ENCODE measurements around the gene RNF149.
"Not testable (repeated sequence)": the region's sequence is repeated elsewhere in the genome, so short reads cannot be mapped to it uniquely, and the experiment has no call there.

The RNF149 gene

GRCh38 chr2:101330253-101330933, 21.9 kb upstream of the RNF149 start:
- DNase-seq, result no peak

- DNase-seq, result no peak
These were observed 20.5 kb upstream of the RNF149 start for GRCh38 chr2:101329026-101329425.

- no peak for DNase-seq
These were observed 20.0 kb upstream of the RNF149 start for GRCh38 chr2:101328474-101329007.

- no peak for DNase-seq
These were observed 19.4 kb upstream of the RNF149 start for GRCh38 chr2:101327863-101328394.

- DNase-seq, result no peak
These were observed 16.9 kb upstream of the RNF149 start for GRCh38 chr2:101325425-101325824.

GRCh38 chr2:101316568-101316967, 8.1 kb upstream of the RNF149 start:
- DNase-seq, result not testable (repeated sequence)

- no peak for DNase-seq
These were observed 3.2 kb upstream of the RNF149 start for GRCh38 chr2:101311696-101312017.

GRCh38 chr2:101310834-101311695, 2.6 kb upstream of the RNF149 start:
- DNase-seq, result no peak

- no peak for DNase-seq
These were observed 1.8 kb upstream of the RNF149 start for GRCh38 chr2:101310090-101310833.

GRCh38 chr2:101307950-101308431, 510 bp downstream of the RNF149 start:
- no peak for DNase-seq

GRCh38 chr2:101307503-101307902, 998 bp downstream of the RNF149 start:
- no peak for DNase-seq

- no peak for DNase-seq
These were observed 2.1 kb downstream of the RNF149 start for GRCh38 chr2:101306410-101306809.

- DNase-seq, result peak; percentile 33
These were observed 2.9 kb downstream of the RNF149 start for GRCh38 chr2:101305492-101306078.

GRCh38 chr2:101305035-101305434, 3.5 kb downstream of the RNF149 start:
- DNase-seq, result no peak

- DNase-seq, result no peak
These were observed 4.8 kb downstream of the RNF149 start for GRCh38 chr2:101303688-101304087.

GRCh38 chr2:101302016-101302415, 6.5 kb downstream of the RNF149 start:
- DNase-seq, result no peak

- no peak for DNase-seq
These were observed 7.7 kb downstream of the RNF149 start for GRCh38 chr2:101300836-101301235.

- DNase-seq, result no peak
These were observed 8.3 kb downstream of the RNF149 start for GRCh38 chr2:101300164-101300563.

GRCh38 chr2:101299604-101300003, 8.9 kb downstream of the RNF149 start:
- no peak for DNase-seq

- no peak for DNase-seq
These were observed 11.1 kb downstream of the RNF149 start for GRCh38 chr2:101297383-101297782.

- no peak for DNase-seq
These were observed 12.1 kb downstream of the RNF149 start for GRCh38 chr2:101296371-101296770.

- DNase-seq, result peak; percentile 15
These were observed 12.6 kb downstream of the RNF149 start for GRCh38 chr2:101295895-101296294.

GRCh38 chr2:101294861-101295260, 13.6 kb downstream of the RNF149 start:
- no peak for DNase-seq
